Measurements from ENCODE around the gene DUSP8.

GRCh38 chr11:1529286-1529685 is 42.8 kb downstream of the DUSP8 start:
- TF ChIP-seq TAF1 (IDR thresholded peaks at IDR 0.05; ENCODE audit: control insufficient read depth, extremely low read depth, insufficient read depth, low read length, severe bottlenecking) (no peak), TCF3 (CRISPR knock-in tag; IDR thresholded peaks at IDR 0.05) (no peak), GMEB1 (CRISPR knock-in tag; IDR thresholded peaks at IDR 0.05) (no peak), GATAD2B (IDR thresholded peaks at IDR 0.05; ENCODE audit: borderline replicate concordance) (no peak), PREB (CRISPR knock-in tag; IDR thresholded peaks at IDR 0.05) (no peak), REST (IDR thresholded peaks at IDR 0.05; ENCODE audit: borderline replicate concordance) (no peak), REST (CRISPR knock-in tag; IDR thresholded peaks at IDR 0.05; ENCODE audit: low read depth) (no peak), ZNF589 (CRISPR knock-in tag; IDR thresholded peaks at IDR 0.05; ENCODE audit: low read depth) (no peak), ESRRA (IDR thresholded peaks at IDR 0.05; ENCODE audit: borderline replicate concordance, low read depth) (no peak), RFX1 (IDR thresholded peaks at IDR 0.05) (no peak), KDM1A (IDR thresholded peaks at IDR 0.05) (no peak), TAF15 (IDR thresholded peaks at IDR 0.05; ENCODE audit: low read depth, low read length) (no peak), ZKSCAN8 (CRISPR knock-in tag; IDR thresholded peaks at IDR 0.05) (no peak), SP2 (IDR thresholded peaks at IDR 0.05; ENCODE audit: extremely low read depth, low read depth, low read length, poor library complexity, severe bottlenecking) (no peak)
